NCI-H1694 (cell line): ENCODE data around the gene RPAP3.
A peak's percentile ranks its signal among the peaks of the same experiment; 100 is the strongest.

Experiments used
- DNase-seq: peaks from one replicate; lab custom pipeline; 2025; lab: John Stamatoyannopoulos, UW

The RPAP3 gene

DNA sequence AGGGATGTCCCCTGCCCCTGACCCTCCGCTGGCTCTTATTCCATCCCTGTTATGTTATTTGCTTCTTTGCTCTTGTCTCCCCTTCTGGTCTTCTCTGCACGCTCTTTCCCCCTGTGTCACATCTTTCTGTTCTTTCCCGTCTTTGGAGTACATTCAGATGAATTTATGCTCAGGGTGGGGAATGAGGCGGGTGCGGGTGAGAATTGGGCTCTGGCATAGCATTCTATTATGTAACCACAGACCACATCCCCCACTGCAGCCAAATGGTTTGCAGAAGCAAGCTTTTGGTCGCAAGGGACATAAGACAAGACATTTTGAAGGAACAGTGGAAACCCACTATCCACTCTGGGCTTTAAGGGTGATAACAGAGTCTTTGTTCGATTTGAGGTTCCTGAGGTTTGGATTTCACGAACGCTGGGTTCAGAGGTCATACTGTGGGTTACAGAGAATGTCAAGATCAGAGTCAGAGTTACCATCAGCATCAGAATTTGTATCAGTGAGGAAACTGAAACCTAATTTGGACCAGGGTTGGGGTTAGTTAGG lies 15.7 kb upstream of the RPAP3 start:
- DNase-seq: no peak

GRCh38 chr12:47718531-47718930 lies 12.7 kb upstream of the RPAP3 start:
- no peak for DNase-seq

- peak; percentile 67 for DNase-seq
These were observed 11.8 kb upstream of the RPAP3 start for GRCh38 chr12:47717443-47718193.

- DNase-seq: no peak
These were observed 11.2 kb upstream of the RPAP3 start for GRCh38 chr12:47717046-47717442.

- DNase-seq: no peak
These were observed 10.2 kb upstream of the RPAP3 start for GRCh38 chr12:47715877-47716548.

DNA sequence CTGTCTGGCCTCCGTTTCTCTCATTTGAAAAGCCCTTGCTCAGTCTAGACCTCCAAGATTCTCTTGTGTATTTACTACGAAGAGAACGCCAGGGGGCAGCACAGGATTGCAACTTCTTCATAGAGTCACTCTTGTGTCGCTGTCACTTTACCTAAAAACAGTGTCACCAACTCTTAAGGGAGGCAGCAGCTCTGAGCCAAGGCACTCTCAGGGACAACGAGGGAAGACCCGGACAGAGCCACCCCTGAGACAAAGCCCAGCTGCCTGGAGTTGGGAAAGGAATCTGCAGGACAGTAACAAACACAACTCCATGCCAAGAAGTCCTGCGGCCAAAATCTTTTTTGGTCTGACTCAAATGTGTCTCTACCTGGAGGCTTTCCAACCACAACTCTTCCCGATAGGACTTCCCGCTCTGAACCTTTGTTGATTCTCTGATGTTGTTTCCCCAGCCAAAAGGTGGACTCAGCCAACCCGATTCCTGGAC lies 9.6 kb upstream of the RPAP3 start:
- peak; percentile 76 for DNase-seq

GRCh38 chr12:47714826-47715386 lies 9.1 kb upstream of the RPAP3 start:
- no peak for DNase-seq

DNA sequence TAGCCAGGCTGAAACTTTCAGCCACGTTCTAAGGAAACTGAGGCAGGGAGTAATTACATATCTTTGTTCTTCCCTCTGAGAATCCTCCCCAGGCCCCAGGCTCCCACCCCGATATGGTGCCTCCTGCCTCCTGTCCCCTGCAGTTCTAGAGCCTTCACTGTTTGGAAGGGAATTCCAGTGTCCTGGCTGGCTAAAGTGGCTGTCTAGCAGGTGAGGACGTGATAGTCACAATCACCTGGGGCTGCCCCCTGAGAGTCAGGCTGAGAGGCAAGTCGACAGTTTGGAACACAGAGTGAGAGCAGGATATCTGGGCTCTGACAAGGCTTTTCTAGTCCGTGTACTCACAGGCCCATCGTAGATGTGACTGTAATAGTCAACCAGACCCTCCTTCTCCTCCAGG lies 6.3 kb upstream of the RPAP3 start:
- DNase-seq: no peak

GRCh38 chr12:47711448-47711847 lies 5.6 kb upstream of the RPAP3 start:
- DNase-seq: no peak

- no peak for DNase-seq
These were observed 4.4 kb upstream of the RPAP3 start for GRCh38 chr12:47710278-47710677.

- DNase-seq: no peak
These were observed 3.8 kb upstream of the RPAP3 start for GRCh38 chr12:47709671-47710070.

GRCh38 chr12:47709237-47709636 lies 3.4 kb upstream of the RPAP3 start:
- DNase-seq: no peak

GRCh38 chr12:47707905-47708543 lies 2.2 kb upstream of the RPAP3 start:
- DNase-seq: no peak

DNA sequence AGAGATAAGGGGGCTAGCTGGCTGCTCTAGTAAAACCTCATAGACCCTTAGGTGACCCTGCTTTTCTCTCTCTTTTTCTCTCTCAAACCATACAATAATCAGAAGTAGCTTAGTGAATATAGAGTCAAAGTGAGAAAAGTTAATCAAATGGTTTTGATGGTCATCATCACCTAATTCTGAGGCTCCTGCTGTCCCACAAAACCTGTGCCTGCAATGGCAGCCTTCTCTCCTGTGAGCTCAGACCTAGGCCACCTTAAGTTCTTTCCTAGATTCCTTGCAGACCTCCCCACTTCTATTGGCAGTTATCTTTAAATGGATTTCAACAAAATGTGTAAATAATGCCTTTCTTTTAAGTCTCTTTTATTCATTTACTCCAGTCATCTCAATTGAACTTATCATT lies 1.5 kb upstream of the RPAP3 start:
- no peak for DNase-seq

- no peak for DNase-seq
These were observed 633 bp downstream of the RPAP3 start for GRCh38 chr12:47705229-47705565.

GRCh38 chr12:47704719-47705118 lies 1.1 kb downstream of the RPAP3 start:
- no peak for DNase-seq

DNA sequence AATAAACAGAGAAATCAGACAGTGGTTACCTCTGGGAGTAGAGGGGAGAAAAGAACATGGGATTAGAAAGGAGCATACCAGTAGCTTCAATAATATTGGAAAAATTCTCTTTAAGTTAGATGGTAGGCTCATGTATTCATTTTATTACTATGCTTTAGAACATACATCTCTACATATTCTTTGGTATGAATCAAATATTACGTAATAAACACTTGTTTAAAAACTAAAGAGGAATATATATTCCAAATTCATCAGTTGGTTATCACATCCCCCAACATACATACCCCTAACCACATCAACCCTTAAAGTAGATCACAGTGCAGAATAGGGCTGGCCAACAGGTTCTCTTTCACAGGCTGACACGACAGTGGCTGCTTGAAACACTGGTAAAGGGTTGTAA lies 5.6 kb downstream of the RPAP3 start:
- no peak for DNase-seq

DNA sequence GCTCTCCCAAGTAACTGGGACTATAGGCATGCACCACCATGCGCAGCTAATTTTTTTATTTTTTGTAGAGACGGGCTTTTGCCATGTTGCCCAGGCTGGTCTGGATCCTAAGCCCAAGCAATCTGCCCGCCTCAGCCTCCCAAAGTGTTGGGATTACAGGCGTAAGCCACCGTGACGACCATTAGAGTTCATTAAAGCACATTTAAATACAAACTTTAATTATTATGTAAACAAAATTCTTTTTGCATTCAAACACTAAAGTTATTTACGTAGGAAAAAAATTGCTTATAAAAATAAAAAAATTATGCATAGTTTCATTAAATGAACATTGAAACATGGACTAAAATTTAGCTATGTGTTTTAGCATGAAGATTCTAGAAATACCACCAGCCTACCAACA lies 7.2 kb downstream of the RPAP3 start:
- no peak for DNase-seq

- no peak for DNase-seq
These were observed 7.8 kb downstream of the RPAP3 start for GRCh38 chr12:47698055-47698454.

DNA sequence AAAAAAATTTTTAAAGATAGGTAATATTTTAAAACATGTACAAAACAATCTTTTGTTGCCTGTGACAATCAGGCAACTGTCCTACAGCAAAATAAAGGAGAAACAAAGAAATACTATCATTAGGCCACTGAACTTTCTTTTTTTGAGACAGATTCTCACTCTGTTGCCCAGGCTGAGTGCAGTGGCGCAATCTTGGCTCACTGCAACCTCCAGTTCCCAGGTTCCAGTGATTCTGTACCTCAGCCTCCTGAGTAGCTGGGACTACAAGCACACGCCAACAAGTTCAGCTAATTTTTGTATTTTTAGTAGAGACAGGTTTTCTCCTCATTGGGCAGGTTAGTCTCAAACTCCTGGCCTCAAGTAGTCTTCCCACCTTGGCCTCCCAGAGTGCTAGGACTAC lies 16.6 kb downstream of the RPAP3 start:
- no peak for DNase-seq

DNA sequence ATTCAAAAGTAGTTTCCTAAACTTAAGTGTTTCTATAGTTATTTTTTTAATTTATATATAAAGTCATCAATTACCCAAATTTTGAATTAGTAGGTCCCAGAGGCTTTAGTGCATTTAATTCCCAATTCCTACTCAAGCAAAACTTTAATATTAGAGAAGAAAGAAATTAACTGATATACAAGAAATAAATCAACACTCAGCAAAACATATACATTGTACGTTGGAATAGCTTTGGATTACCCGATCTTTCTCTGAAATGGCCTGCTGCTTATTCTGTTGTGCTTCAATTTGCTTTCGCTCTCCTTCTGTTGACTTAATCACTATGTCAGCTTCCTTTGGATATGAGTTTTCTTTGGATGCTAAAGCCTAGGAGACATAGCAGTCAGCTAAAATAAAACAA lies 18.2 kb downstream of the RPAP3 start:
- no peak for DNase-seq

DNA sequence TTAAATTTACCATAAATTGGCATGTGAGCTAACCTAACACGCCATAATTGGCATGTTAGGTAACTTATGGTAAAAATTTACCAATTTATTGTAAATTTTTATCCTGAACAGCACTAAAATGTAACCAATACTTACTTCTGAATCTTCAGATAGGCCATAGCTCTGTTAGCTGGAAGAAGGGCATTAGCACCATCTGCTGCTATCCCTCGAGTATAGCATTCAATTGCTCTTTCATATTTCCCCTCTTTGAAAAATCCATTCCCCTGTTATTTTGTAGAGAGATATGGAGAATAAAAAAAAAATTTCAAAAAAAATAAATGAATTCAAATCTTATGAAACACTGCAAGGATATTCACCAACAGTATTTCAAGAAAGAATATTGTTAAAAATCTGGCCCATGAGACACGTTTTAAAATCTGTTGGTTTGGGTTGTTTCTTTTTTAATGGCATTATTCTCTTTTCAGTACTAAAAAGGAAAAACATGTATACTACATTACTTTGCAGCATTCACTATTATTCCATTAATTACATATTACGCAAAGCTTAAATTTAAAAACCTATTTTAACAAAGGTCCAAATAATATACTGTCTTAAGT lies 19.1 kb downstream of the RPAP3 start:
- peak; percentile 10 for DNase-seq
